ENCODE data around the gene STEAP3. TPM values are rescaled to one million over a fixed set of nuclear protein-coding genes. Genes with fewer than 3 reads are reported as not detected.

The STEAP3 gene
- total RNA-seq, 4 donors from 2014 or later: 5.5 to 19.8 (median 8.1) TPM

- 67 to 77% methylated on average over 6 of the region's 6 CpGs for WGBS, 2 donors
- no peak overlapping the region for H3K4me3 ChIP-seq
- TF ChIP-seq EP300 (IDR thresholded peaks at IDR 0.05): no peak
- no peak for TF ChIP-seq POLR2A (IDR thresholded peaks at IDR 0.05)
- TF ChIP-seq CTCF (IDR thresholded peaks at IDR 0.05): no peak
- H3K4me1 ChIP-seq: no peaks in the 10 kb centered on the region
- no peak overlapping the region for H3K27ac ChIP-seq
- no peaks in the 10 kb centered on the region for H3K36me3 ChIP-seq
- H3K27me3 ChIP-seq: no peaks in the 10 kb centered on the region
- H3K9me3 ChIP-seq: no peaks in the 10 kb centered on the region
- no peak for DNase-seq (ENCODE audit: low spot score in 2 of 2)
Observed at GRCh38 chr2:119192893-119193292, 30.7 kb upstream of the STEAP3 start.

GRCh38 chr2:119195001-119195400 is 28.6 kb upstream of the STEAP3 start:
- peaks cover 0 to 9% (median 0%) of the 10 kb centered on the region in 4 donors for H3K4me1 ChIP-seq
- 78 to 88% methylated on average over 5 of the region's 5 CpGs for WGBS, 2 donors
- no peak for TF ChIP-seq EP300 (IDR thresholded peaks at IDR 0.05)
- TF ChIP-seq POLR2A (IDR thresholded peaks at IDR 0.05): no peak
- no peak for TF ChIP-seq CTCF (IDR thresholded peaks at IDR 0.05)
- no peaks in the 10 kb centered on the region for H3K9me3 ChIP-seq
- no peaks in the 10 kb centered on the region for H3K36me3 ChIP-seq
- H3K27me3 ChIP-seq: no peaks in the 10 kb centered on the region
- no peak overlapping the region for H3K27ac ChIP-seq
- H3K4me3 ChIP-seq: no peak overlapping the region
- no peak for DNase-seq (ENCODE audit: low spot score in 2 of 2)

- no peak for DNase-seq (ENCODE audit: low spot score in 2 of 2)
- WGBS, 2 donors: 11 to 26% methylated on average over 2 of the region's 2 CpGs
- no peaks in the 10 kb centered on the region for H3K9me3 ChIP-seq
Observed at GRCh38 chr2:119195887-119196286, 27.7 kb upstream of the STEAP3 start.

GRCh38 chr2:119196301-119197125 is 27.1 kb upstream of the STEAP3 start:
- no peaks in the 10 kb centered on the region for H3K36me3 ChIP-seq
- 53 to 67% methylated on average over 7 of the region's 7 CpGs for WGBS, 2 donors
- no peaks in the 10 kb centered on the region for H3K9me3 ChIP-seq
- no peak for DNase-seq (ENCODE audit: low spot score in 2 of 2)
- H3K4me3 ChIP-seq: no peak overlapping the region
- H3K27ac ChIP-seq: no peak overlapping the region
- peaks cover 0 to 9% (median 0%) of the 10 kb centered on the region in 4 donors for H3K4me1 ChIP-seq
- no peaks in the 10 kb centered on the region for H3K27me3 ChIP-seq
- no peak for TF ChIP-seq CTCF (IDR thresholded peaks at IDR 0.05)
- TF ChIP-seq EP300 (IDR thresholded peaks at IDR 0.05): no peak
- no peak for TF ChIP-seq POLR2A (IDR thresholded peaks at IDR 0.05)

More at GRCh38 chr2:119195887-119196286, 27.7 kb upstream of the STEAP3 start:
- H3K27ac ChIP-seq: no peak overlapping the region
- H3K36me3 ChIP-seq: no peaks in the 10 kb centered on the region
- no peak overlapping the region for H3K4me3 ChIP-seq
- H3K27me3 ChIP-seq: no peaks in the 10 kb centered on the region
- peaks cover 0 to 9% (median 0%) of the 10 kb centered on the region in 4 donors for H3K4me1 ChIP-seq
- TF ChIP-seq CTCF (IDR thresholded peaks at IDR 0.05) (no peak), POLR2A (IDR thresholded peaks at IDR 0.05) (no peak), EP300 (IDR thresholded peaks at IDR 0.05) (no peak)

GRCh38 chr2:119197126-119197405 is 26.6 kb upstream of the STEAP3 start:
- no peaks in the 10 kb centered on the region for H3K27me3 ChIP-seq

More at GRCh38 chr2:119197126-119197405, 26.6 kb upstream of the STEAP3 start:
- Histone ChIP-seq H3K4me3 (no peak overlapping the region), H3K4me1 (peaks cover 0 to 9% (median 0%) of the 10 kb centered on the region in 4 donors), H3K9me3 (no peaks in the 10 kb centered on the region), H3K36me3 (no peaks in the 10 kb centered on the region), H3K27ac (no peak overlapping the region)
- TF ChIP-seq EP300 (IDR thresholded peaks at IDR 0.05) (no peak), CTCF (IDR thresholded peaks at IDR 0.05) (no peak), POLR2A (IDR thresholded peaks at IDR 0.05) (no peak)
- no peak for DNase-seq (ENCODE audit: low spot score in 2 of 2)
